Keratinocyte (primary cell): ENCODE results near the gene MAP3K3. TPM values are rescaled to one million over a fixed set of nuclear protein-coding genes. Genes with fewer than 3 reads are reported as not detected.

Experiments used
- DNase-seq: peaks from one replicate; pipeline ENCODE4 v3.0.0-alpha.2; 2011; ENCODE audit warnings: low read depth, missing footprints, low spot score
- FAIRE-seq: peaks from 2 replicates; lab custom pipeline; 2011; peaks lifted over from hg19 to GRCh38; lab: Jason Lieb, UNC
- H2AFZ ChIP-seq: 2 replicates; pipeline ENCODE4 v1.6.0; 2012; ENCODE audit warnings: low read length, control low read depth, inconsistent platforms; ENCODE audit not compliant: control insufficient read depth
- H3K27ac ChIP-seq: 2 replicates; pipeline ENCODE4 v1.5.1; 2011; ENCODE audit warnings: low read length; ENCODE audit not compliant: control insufficient read depth, insufficient read depth
- H3K27me3 ChIP-seq: 3 replicates; pipeline ENCODE4 v1.6.0; 2011; ENCODE audit warnings: low read length; ENCODE audit not compliant: control insufficient read depth, insufficient read depth; ENCODE audit errors: extremely low read depth
- H3K36me3 ChIP-seq, 2 experiments: 2 replicates in 1 of 2; 3 replicates in 1 of 2; pipeline ENCODE4 v1.5.1; 2011; ENCODE audit warnings: low read length in 2 of 2, mild to moderate bottlenecking in 1 of 2; ENCODE audit not compliant: control insufficient read depth in 2 of 2, insufficient read depth in 2 of 2; ENCODE audit errors: extremely low read depth in 1 of 2
- H3K4me1 ChIP-seq: 3 replicates; pipeline ENCODE4 v1.5.1; 2011; ENCODE audit warnings: low read length; ENCODE audit not compliant: control insufficient read depth, insufficient read depth; ENCODE audit errors: extremely low read depth
- H3K4me2 ChIP-seq: 3 replicates; pipeline ENCODE4 v1.6.0; 2011; ENCODE audit warnings: low read depth, low read length; ENCODE audit not compliant: control insufficient read depth, insufficient read depth; ENCODE audit errors: extremely low read depth
- H3K4me3 ChIP-seq, 3 experiments: fragments of 200-600 bp in 1 of 3; sonication (generic) in 1 of 3; 2 replicates in 2 of 3; 3 replicates in 1 of 3; pipeline ENCODE4 v1.5.1; 2011 to 2016; ENCODE audit warnings: low read length in 3 of 3, mild to moderate bottlenecking in 3 of 3, control low read depth in 2 of 3, inconsistent platforms in 1 of 3, low read depth in 1 of 3, mixed read lengths in 1 of 3, mixed run types in 1 of 3, moderate library complexity in 1 of 3; ENCODE audit not compliant: control insufficient read depth in 2 of 3, insufficient read depth in 2 of 3; ENCODE audit errors: extremely low read depth in 1 of 3
- H3K79me2 ChIP-seq: 2 replicates; pipeline ENCODE4 v1.6.0; 2012; ENCODE audit warnings: low read length; ENCODE audit not compliant: control insufficient read depth, insufficient read depth
- H3K9ac ChIP-seq: 3 replicates; pipeline ENCODE4 v1.6.0; 2011; ENCODE audit warnings: low read length; ENCODE audit not compliant: control insufficient read depth, insufficient read depth; ENCODE audit errors: extremely low read depth
- H3K9me1 ChIP-seq: 3 replicates; pipeline ENCODE4 v1.6.0; 2011; ENCODE audit warnings: low read length; ENCODE audit not compliant: control insufficient read depth, insufficient read depth; ENCODE audit errors: extremely low read depth
- H3K9me3 ChIP-seq: 2 replicates; pipeline ENCODE4 v1.5.1; 2012; ENCODE audit warnings: low read depth, low read length; ENCODE audit not compliant: control insufficient read depth
- H4K20me1 ChIP-seq: 3 replicates; pipeline ENCODE4 v1.6.0; 2011; ENCODE audit warnings: low read length; ENCODE audit not compliant: control insufficient read depth, insufficient read depth; ENCODE audit errors: extremely low read depth
- EZH2 ChIP-seq: IDR thresholded peaks from one replicate; pipeline ENCODE4 v1.6.1; 2012; ENCODE audit warnings: inconsistent platforms, mild to moderate bottlenecking, low read length, moderate library complexity
- dilution Hi-C: fragments of 300-500 bp; cut with MboI; formaldehyde crosslinking; loops from one replicate; pipeline ENCODE4 v1.7.0; 2020; ENCODE audit warnings: low sequenced_read_pairs; ENCODE audit not compliant: extremely low pct_ligation_motif_present
- polyA plus RNA-seq, 5 experiments: library from polyadenylated mRNA; depleted of rRNA in 3 of 5; stranded (reverse) in 3 of 5; stranded (forward) in 1 of 5; unstranded in 1 of 5; fragments of >200 nt; gene quantifications; 1 replicate in 1 of 5; 2 replicates in 3 of 5; 3 replicates in 1 of 5; pipeline versions ENCODE4 v1.2.1 to v1.2.3, GENCODE V29; 2011 to 2012; ENCODE audit warnings: missing spikeins in 2 of 5, low read depth in 1 of 5, low replicate concordance in 1 of 5
- TF ChIP-seq, protein P1 (sequence below), 3 experiments: IDR thresholded peaks in 1 of 3; conservative IDR thresholded peaks in 1 of 3; optimal IDR thresholded peaks in 1 of 3; 2 replicates in 2 of 3; 3 replicates in 1 of 3; pipeline versions ENCODE3 to v1.5.1; 2011; ENCODE audit warnings: low read length in 3 of 3, mild to moderate bottlenecking in 3 of 3, moderate library complexity in 2 of 3, control low read depth in 1 of 3, inconsistent platforms in 1 of 3; ENCODE audit not compliant: insufficient read depth in 2 of 3; ENCODE audit errors: extremely low read depth in 1 of 3

Gene MAP3K3
- polyA plus RNA-seq, 1 donor (not counting 4 experiments of a cell fraction or from before 2014, with no cell fraction given): 9.8 TPM

DNA sequence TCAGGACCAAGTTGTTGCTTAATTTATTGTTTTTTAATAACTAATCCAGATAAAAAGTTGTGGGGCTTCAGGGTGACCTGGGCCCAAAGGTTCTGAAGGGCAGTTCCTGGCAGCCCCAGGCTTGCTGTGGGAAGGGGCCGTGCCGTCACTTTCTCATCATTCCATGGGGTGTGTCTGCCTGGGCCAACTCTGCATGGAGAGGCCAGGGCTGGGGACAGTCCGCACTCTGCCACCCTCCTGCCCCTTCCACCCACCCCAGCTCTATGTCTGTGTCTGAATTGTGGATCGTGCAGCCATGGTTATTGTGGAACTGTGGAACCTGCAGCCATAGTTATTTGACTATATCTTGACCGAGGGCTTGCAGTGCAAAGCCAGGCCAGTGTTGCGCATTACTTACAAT is 73.7 kb downstream of the MAP3K3 start:
- no peak overlapping the region for H3K9ac ChIP-seq
- no peaks in the 10 kb centered on the region for H3K27me3 ChIP-seq
- FAIRE-seq: no peak
- H3K4me2 ChIP-seq: no peak overlapping the region
- dilution Hi-C loops: no loop called here
- H3K79me2 ChIP-seq: no peaks in the 10 kb centered on the region
- H2AFZ ChIP-seq: no peak overlapping the region
- no peaks in the 10 kb centered on the region for H3K9me3 ChIP-seq
- no peak overlapping the region for H3K27ac ChIP-seq
- H3K4me3 ChIP-seq: no peak overlapping the region
- DNase-seq: no peak
- no peaks in the 10 kb centered on the region for H4K20me1 ChIP-seq
- TF ChIP-seq, protein P1, sequence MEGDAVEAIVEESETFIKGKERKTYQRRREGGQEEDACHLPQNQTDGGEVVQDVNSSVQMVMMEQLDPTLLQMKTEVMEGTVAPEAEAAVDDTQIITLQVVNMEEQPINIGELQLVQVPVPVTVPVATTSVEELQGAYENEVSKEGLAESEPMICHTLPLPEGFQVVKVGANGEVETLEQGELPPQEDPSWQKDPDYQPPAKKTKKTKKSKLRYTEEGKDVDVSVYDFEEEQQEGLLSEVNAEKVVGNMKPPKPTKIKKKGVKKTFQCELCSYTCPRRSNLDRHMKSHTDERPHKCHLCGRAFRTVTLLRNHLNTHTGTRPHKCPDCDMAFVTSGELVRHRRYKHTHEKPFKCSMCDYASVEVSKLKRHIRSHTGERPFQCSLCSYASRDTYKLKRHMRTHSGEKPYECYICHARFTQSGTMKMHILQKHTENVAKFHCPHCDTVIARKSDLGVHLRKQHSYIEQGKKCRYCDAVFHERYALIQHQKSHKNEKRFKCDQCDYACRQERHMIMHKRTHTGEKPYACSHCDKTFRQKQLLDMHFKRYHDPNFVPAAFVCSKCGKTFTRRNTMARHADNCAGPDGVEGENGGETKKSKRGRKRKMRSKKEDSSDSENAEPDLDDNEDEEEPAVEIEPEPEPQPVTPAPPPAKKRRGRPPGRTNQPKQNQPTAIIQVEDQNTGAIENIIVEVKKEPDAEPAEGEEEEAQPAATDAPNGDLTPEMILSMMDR (optimal IDR thresholded peaks at IDR 0.05 in 1 of 3, IDR thresholded peaks at IDR 0.05 in 1 of 3, conservative IDR thresholded peaks at IDR 0.05 in 1 of 3; ENCODE audit: extremely low read depth in 1 of 3, insufficient read depth in 2 of 3, low read length in 3 of 3): no peak
- no peak for TF ChIP-seq EZH2
- H3K4me1 ChIP-seq: no peaks in the 10 kb centered on the region
- no peaks in the 10 kb centered on the region for H3K9me1 ChIP-seq
- peaks cover 8 to 11% of the 10 kb centered on the region in 2 experiments for H3K36me3 ChIP-seq

DNA sequence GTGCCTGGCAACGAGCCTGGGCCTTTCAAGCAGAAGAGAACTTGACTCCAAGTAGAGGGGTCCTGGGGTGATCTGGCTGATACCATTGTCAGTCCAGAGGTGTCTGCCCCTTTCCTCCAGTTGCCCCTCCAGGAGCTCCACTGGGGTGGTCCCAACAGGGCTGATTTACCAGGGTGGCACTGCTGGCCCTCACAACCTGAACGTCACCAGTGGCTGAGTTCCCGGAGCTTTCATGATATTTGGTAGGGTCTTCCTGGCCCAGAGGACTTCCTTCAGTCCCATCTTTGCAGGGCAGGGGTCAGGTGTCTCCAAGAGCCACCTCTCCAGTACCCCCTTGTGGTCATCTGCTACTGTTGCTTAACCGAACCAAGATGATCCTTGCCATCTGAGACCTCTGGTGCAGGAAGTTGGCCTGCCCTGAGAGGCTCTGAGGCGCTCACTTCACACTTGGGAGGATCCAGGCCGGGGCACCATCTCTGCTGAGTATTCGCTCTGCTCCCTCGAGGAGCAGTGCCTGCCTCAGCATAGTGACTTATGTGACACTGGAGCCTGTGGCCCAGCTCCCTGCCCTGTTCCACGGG is 74.3 kb downstream of the MAP3K3 start:
- dilution Hi-C loops: no loop called here
- no peaks in the 10 kb centered on the region for H3K9me3 ChIP-seq

More for the DNA sequence above, 74.3 kb downstream of the MAP3K3 start:
- H3K4me1 ChIP-seq: no peaks in the 10 kb centered on the region
- H4K20me1 ChIP-seq: no peaks in the 10 kb centered on the region
- H3K9ac ChIP-seq: no peak overlapping the region
- no peak overlapping the region for H3K4me3 ChIP-seq
- H3K79me2 ChIP-seq: no peaks in the 10 kb centered on the region
- H3K36me3 ChIP-seq: peaks cover 4 to 5% of the 10 kb centered on the region in 2 experiments
- H3K9me1 ChIP-seq: no peaks in the 10 kb centered on the region
- H3K27ac ChIP-seq: no peak overlapping the region
- TF ChIP-seq, protein P1 (optimal IDR thresholded peaks at IDR 0.05 in 1 of 3, IDR thresholded peaks at IDR 0.05 in 1 of 3, conservative IDR thresholded peaks at IDR 0.05 in 1 of 3; ENCODE audit: extremely low read depth in 1 of 3, insufficient read depth in 2 of 3, low read length in 3 of 3): peak in 2 of 3 experiments; percentile 10 to 29
- TF ChIP-seq EZH2: no peak
- H2AFZ ChIP-seq: no peak overlapping the region
- H3K27me3 ChIP-seq: no peaks in the 10 kb centered on the region
- DNase-seq (no peak), FAIRE-seq (no peak)
- no peak overlapping the region for H3K4me2 ChIP-seq
